ENCODE data around the gene IGSF23. TPM values are rescaled to one million over a fixed set of nuclear protein-coding genes. Genes with fewer than 3 reads are reported as not detected.

Gene IGSF23
- total and polyA plus RNA-seq, 2 experiments from 2014 or later, result not detected

GRCh38 chr19:44664976-44665375 lies 51.6 kb downstream of the IGSF23 start:
- no peak overlapping the region for H3K27ac ChIP-seq (ENCODE audit: low read depth)
- H3K27ac Mint-ChIP-seq, result no peak overlapping the region
- peaks cover 5% of the 10 kb centered on the region for H3K36me3 ChIP-seq (ENCODE audit: insufficient read depth)
- 0 out of 2 replicates have a peak, but pooled peaks cover 4% of the 10 kb centered on the region for H3F3A ChIP-seq (replicated peaks; ENCODE audit: low read depth)
- no peaks in the 10 kb centered on the region for H3K27me3 ChIP-seq (ENCODE audit: insufficient read depth)
- H2AFZ ChIP-seq, result no peak overlapping the region
- peaks cover 4% of the 10 kb centered on the region for H3K27me3 Mint-ChIP-seq (ENCODE audit: insufficient read depth, low read depth, poor library complexity)
- peaks cover 14% of the 10 kb centered on the region; the same call in 2 of the 3 replicates for H3K36me3 Mint-ChIP-seq (ENCODE audit: low read depth)
- 0 out of 2 replicates have a peak, but pooled peaks cover 3% of the 10 kb centered on the region for H4K20me1 ChIP-seq (replicated peaks; ENCODE audit: insufficient read depth)
- H3K4me1 Mint-ChIP-seq, result no peaks in the 10 kb centered on the region
- H3K9me3 Mint-ChIP-seq, result no peaks in the 10 kb centered on the region; the same call in 2 of the 3 replicates
- no peak for TF ChIP-seq ZNF114 (CRISPR knock-in tag; IDR thresholded peaks at IDR 0.05)
- no peak for TF ChIP-seq ZNF462 (CRISPR knock-in tag; IDR thresholded peaks at IDR 0.05)
- no peak for TF ChIP-seq NANOG (IDR thresholded peaks at IDR 0.05; ENCODE audit: borderline replicate concordance)
- TF ChIP-seq EZH2 (IDR thresholded peaks at IDR 0.05; ENCODE audit: low read depth, unreplicated experiment), result no peak
- no peak for TF ChIP-seq POLR2AphosphoS5 (IDR thresholded peaks at IDR 0.05; ENCODE audit: low read depth)
- TF ChIP-seq EZH2phosphoT487 (IDR thresholded peaks at IDR 0.05; ENCODE audit: unreplicated experiment), result no peak
- no peak for TF ChIP-seq ZNF331 (CRISPR knock-in tag; IDR thresholded peaks at IDR 0.05; ENCODE audit: low read depth)
- TF ChIP-seq JUNB (IDR thresholded peaks at IDR 0.05; ENCODE audit: unreplicated experiment), result no peak
- no peak for TF ChIP-seq ETS1 (IDR thresholded peaks at IDR 0.05)
- no peak for TF ChIP-seq CTCF (conservative IDR thresholded peaks at IDR 0.05; ENCODE audit: low read depth in 2 of 2)
- no peak for TF ChIP-seq REST (IDR thresholded peaks at IDR 0.05; ENCODE audit: unreplicated experiment)
- TF ChIP-seq STAT1 (IDR thresholded peaks at IDR 0.05; ENCODE audit: unreplicated experiment), result no peak
- TF ChIP-seq CREB1 (CRISPR knock-in tag; IDR thresholded peaks at IDR 0.05; ENCODE audit: low read depth), result no peak
- H3K9me2 ChIP-seq (ENCODE audit: insufficient read depth), result no peaks in the 10 kb centered on the region
- no peak overlapping the region for H3K4me2 ChIP-seq
- ATAC-seq (no peak), DNase-seq (ENCODE audit: low spot score) (no peak)
- H3K4me1 ChIP-seq (ENCODE audit: insufficient read depth), result 0 out of 2 replicates have a peak, but pooled peaks cover 6% of the 10 kb centered on the region
- H3K4me3 ChIP-seq, result no peak overlapping the region
- no peak overlapping the region for H3K4me3 Mint-ChIP-seq
- no peaks in the 10 kb centered on the region for H3K79me2 ChIP-seq (replicated peaks; ENCODE audit: insufficient read depth)

All from GM23338 (cell line).